Nephron progenitor cell (in vitro differentiated cells): ENCODE measurements around the gene FHIP1A.

Source experiments
- DNase-seq: peaks from one replicate; pipeline ENCODE4 v3.0.0; 2021
- H3K27ac Mint-ChIP-seq: 2 replicates; pipeline ENCODE4 v1.8.0; 2021; ENCODE audit warnings: mild to moderate bottlenecking, moderate library complexity, mixed read lengths
- H3K27me3 Mint-ChIP-seq: 2 replicates; pipeline ENCODE4 v1.8.0; 2021; ENCODE audit warnings: mild to moderate bottlenecking, low read depth, mixed read lengths; ENCODE audit not compliant: poor library complexity
- H3K36me3 Mint-ChIP-seq: 2 replicates; pipeline ENCODE4 v1.8.0; 2021; ENCODE audit warnings: low read depth, mixed read lengths
- H3K4me1 Mint-ChIP-seq: 2 replicates; pipeline ENCODE4 v1.8.0; 2021; ENCODE audit warnings: mixed read lengths
- H3K4me3 Mint-ChIP-seq: 2 replicates; pipeline ENCODE4 v1.8.0; 2021; ENCODE audit warnings: mild to moderate bottlenecking, moderate library complexity, mixed read lengths
- H3K9me3 Mint-ChIP-seq: 2 replicates; pipeline ENCODE4 v1.8.0; 2021; ENCODE audit warnings: mild to moderate bottlenecking, moderate library complexity, mixed read lengths
- CTCF ChIP-seq: fragments of 200-600 bp; sonication (generic); IDR thresholded peaks from 2 replicates; pipeline ENCODE4 v1.5.0; 2021; ENCODE audit warnings: antibody characterized with exemption

FHIP1A gene

GRCh38 chr4:151429957-151430570 is 21.1 kb downstream of the FHIP1A start:
- H3K27ac Mint-ChIP-seq = no peak overlapping the region
- DNase-seq = no peak
- H3K36me3 Mint-ChIP-seq = peaks cover 4% of the 10 kb centered on the region
- H3K4me3 Mint-ChIP-seq = no peak overlapping the region
- peaks cover 4% of the 10 kb centered on the region for H3K4me1 Mint-ChIP-seq
- TF ChIP-seq CTCF = no peak
- H3K27me3 Mint-ChIP-seq = no peaks in the 10 kb centered on the region
- H3K9me3 Mint-ChIP-seq = peaks cover 6% of the 10 kb centered on the region

GRCh38 chr4:151430740-151431457 is 21.9 kb downstream of the FHIP1A start:
- no peak for DNase-seq
- H3K4me3 Mint-ChIP-seq = no peak overlapping the region
- H3K27me3 Mint-ChIP-seq = no peaks in the 10 kb centered on the region
- peaks cover 4% of the 10 kb centered on the region for H3K4me1 Mint-ChIP-seq
- no peak overlapping the region for H3K27ac Mint-ChIP-seq
- H3K9me3 Mint-ChIP-seq = peaks cover under 1% of the 10 kb centered on the region
- peaks cover under 1% of the 10 kb centered on the region for H3K36me3 Mint-ChIP-seq
- TF ChIP-seq CTCF = no peak

- Mint-ChIP-seq H3K27me3 (no peaks in the 10 kb centered on the region), H3K27ac (no peak overlapping the region), H3K4me1 (peaks cover 11% of the 10 kb centered on the region), H3K36me3 (no peaks in the 10 kb centered on the region), H3K4me3 (no peak overlapping the region), H3K9me3 (no peaks in the 10 kb centered on the region)
- TF ChIP-seq CTCF = no peak
- no peak for DNase-seq
These were observed 22.8 kb downstream of the FHIP1A start for GRCh38 chr4:151431728-151432127.

GRCh38 chr4:151432654-151433053 is 23.7 kb downstream of the FHIP1A start:
- H3K4me3 Mint-ChIP-seq = no peak overlapping the region
- no peaks in the 10 kb centered on the region for H3K27me3 Mint-ChIP-seq

GRCh38 chr4:151434183-151434860 is 25.3 kb downstream of the FHIP1A start:
- no peak for DNase-seq
- TF ChIP-seq CTCF = no peak
- H3K9me3 Mint-ChIP-seq = no peaks in the 10 kb centered on the region
- no peaks in the 10 kb centered on the region for H3K36me3 Mint-ChIP-seq
- H3K27ac Mint-ChIP-seq = no peak overlapping the region
- H3K4me3 Mint-ChIP-seq = no peak overlapping the region
- H3K4me1 Mint-ChIP-seq = peaks cover 11% of the 10 kb centered on the region
- no peaks in the 10 kb centered on the region for H3K27me3 Mint-ChIP-seq

More at GRCh38 chr4:151432654-151433053, 23.7 kb downstream of the FHIP1A start:
- no peak for DNase-seq
- H3K4me1 Mint-ChIP-seq = peaks cover 11% of the 10 kb centered on the region
- H3K9me3 Mint-ChIP-seq = no peaks in the 10 kb centered on the region
- H3K27ac Mint-ChIP-seq = no peak overlapping the region
- no peak for TF ChIP-seq CTCF
- H3K36me3 Mint-ChIP-seq = no peaks in the 10 kb centered on the region
